HEK293 (cell line): ENCODE measurements around the gene RASSF1.

ENCODE experiments used
- FEZF1 ChIP-seq: fragments of 450-650 bp; formaldehyde crosslinking; IDR thresholded peaks from 2 replicates; pipeline ENCODE4 v1.5.1; 2016; ENCODE audit warnings: missing biosample characterization, missing genetic modification characterization
- GFI1B ChIP-seq: fragments of 450-650 bp; formaldehyde crosslinking; IDR thresholded peaks from 2 replicates; pipeline ENCODE4 v1.5.1; 2016; ENCODE audit warnings: missing biosample characterization, missing genetic modification characterization
- GLI2 ChIP-seq: fragments of 450-650 bp; formaldehyde crosslinking; IDR thresholded peaks from 2 replicates; pipeline ENCODE4; 2017; ENCODE audit warnings: missing biosample characterization, missing genetic modification characterization, low read depth, borderline replicate concordance
- MEIS1 ChIP-seq: sonication (generic); formaldehyde crosslinking; IDR thresholded peaks from 2 replicates; pipeline ENCODE4 v1.8.1; 2022; ENCODE audit warnings: missing genetic modification reagents, mild to moderate bottlenecking, borderline replicate concordance
- PRDM1 ChIP-seq: fragments of 450-650 bp; formaldehyde crosslinking; IDR thresholded peaks from 2 replicates; pipeline ENCODE4; 2016; ENCODE audit warnings: missing biosample characterization, missing genetic modification characterization
- REPIN1 ChIP-seq: fragments of 450-650 bp; formaldehyde crosslinking; IDR thresholded peaks from 2 replicates; pipeline ENCODE4 v1.5.1; 2017; ENCODE audit warnings: missing biosample characterization, missing genetic modification characterization, low read depth
- SP3 ChIP-seq: fragments of 450-650 bp; formaldehyde crosslinking; IDR thresholded peaks from 2 replicates; pipeline ENCODE4 v1.5.1; 2016; ENCODE audit warnings: missing biosample characterization, missing genetic modification characterization
- YY2 ChIP-seq: fragments of 450-650 bp; formaldehyde crosslinking; IDR thresholded peaks from 2 replicates; pipeline ENCODE4 v1.5.1; 2016; ENCODE audit warnings: missing biosample characterization, missing genetic modification characterization
- ZFP3 ChIP-seq: fragments of 450-650 bp; formaldehyde crosslinking; IDR thresholded peaks from 2 replicates; pipeline ENCODE4 v1.5.1; 2016; ENCODE audit warnings: low read depth, missing biosample characterization, missing genetic modification characterization
- ZNF169 ChIP-seq: fragments of 450-650 bp; formaldehyde crosslinking; IDR thresholded peaks from 2 replicates; pipeline ENCODE4 v1.5.1; 2016; ENCODE audit warnings: missing biosample characterization, missing genetic modification characterization
- ZNF175 ChIP-seq: fragments of 450-650 bp; formaldehyde crosslinking; IDR thresholded peaks from 2 replicates; pipeline ENCODE4 v1.5.1; 2016; ENCODE audit warnings: missing biosample characterization, missing genetic modification characterization
- ZNF202 ChIP-seq: fragments of 450-650 bp; formaldehyde crosslinking; IDR thresholded peaks from 2 replicates; pipeline ENCODE4 v1.5.1; 2016; ENCODE audit warnings: missing biosample characterization, missing genetic modification characterization, borderline replicate concordance
- ZNF266 ChIP-seq: fragments of 450-650 bp; formaldehyde crosslinking; IDR thresholded peaks from 2 replicates; pipeline ENCODE4 v1.5.1; 2016; ENCODE audit warnings: missing biosample characterization, missing genetic modification characterization, low read depth
- ZNF366 ChIP-seq: fragments of 450-650 bp; formaldehyde crosslinking; conservative IDR thresholded peaks from 2 replicates; pipeline ENCODE4 v1.5.1; 2016; ENCODE audit warnings: missing biosample characterization, missing genetic modification characterization
- ZNF48 ChIP-seq: fragments of 450-650 bp; formaldehyde crosslinking; IDR thresholded peaks from 2 replicates; pipeline ENCODE4 v1.5.1; 2016; ENCODE audit warnings: missing biosample characterization, missing genetic modification characterization
- ZNF529 ChIP-seq: fragments of 450-650 bp; formaldehyde crosslinking; IDR thresholded peaks from 2 replicates; pipeline ENCODE4 v1.5.1; 2017; ENCODE audit warnings: missing genetic modification characterization, missing biosample characterization; ENCODE audit not compliant: insufficient replicate concordance
- ZNF555 ChIP-seq: fragments of 450-650 bp; formaldehyde crosslinking; conservative IDR thresholded peaks from 2 replicates; pipeline ENCODE4 v1.5.1; 2017; ENCODE audit warnings: missing biosample characterization, mild to moderate bottlenecking, missing genetic modification characterization, inconsistent platforms
- ZNF571 ChIP-seq: fragments of 450-650 bp; formaldehyde crosslinking; IDR thresholded peaks from 2 replicates; pipeline ENCODE4 v1.5.0; 2017; ENCODE audit warnings: missing biosample characterization, missing genetic modification characterization
- ZNF621 ChIP-seq: fragments of 450-650 bp; formaldehyde crosslinking; IDR thresholded peaks from 2 replicates; pipeline ENCODE4 v1.5.1; 2017; ENCODE audit warnings: missing biosample characterization, missing genetic modification characterization
- ZNF658 ChIP-seq: fragments of 450-650 bp; formaldehyde crosslinking; IDR thresholded peaks from 2 replicates; pipeline ENCODE4; 2016; ENCODE audit warnings: missing biosample characterization, missing genetic modification characterization
- ZNF670 ChIP-seq: fragments of 450-650 bp; formaldehyde crosslinking; IDR thresholded peaks from 2 replicates; pipeline ENCODE4 v1.5.1; 2016; ENCODE audit warnings: missing biosample characterization, missing genetic modification characterization, low read depth
- ZNF768 ChIP-seq: fragments of 450-650 bp; formaldehyde crosslinking; IDR thresholded peaks from 2 replicates; pipeline ENCODE4 v1.5.1; 2018; ENCODE audit warnings: missing biosample characterization, mild to moderate bottlenecking, missing genetic modification characterization
- ZNF785 ChIP-seq: fragments of 450-650 bp; formaldehyde crosslinking; IDR thresholded peaks from 2 replicates; pipeline ENCODE4 v1.5.1; 2016; ENCODE audit warnings: missing biosample characterization, missing genetic modification characterization
- ZSCAN16 ChIP-seq: fragments of 450-650 bp; formaldehyde crosslinking; IDR thresholded peaks from 2 replicates; pipeline ENCODE4 v1.5.1; 2016; ENCODE audit warnings: missing biosample characterization, missing genetic modification characterization
- ZSCAN23 ChIP-seq: fragments of 450-650 bp; formaldehyde crosslinking; IDR thresholded peaks from 2 replicates; pipeline ENCODE4 v1.5.1; 2016; ENCODE audit warnings: missing biosample characterization, missing genetic modification characterization
- TF ChIP-seq, protein P1 (sequence below): fragments of 450-650 bp; formaldehyde crosslinking; IDR thresholded peaks from 2 replicates; pipeline ENCODE4 v1.5.1; 2017; ENCODE audit warnings: missing biosample characterization, missing genetic modification characterization
- TF ChIP-seq, protein P2 (sequence below): fragments of 450-650 bp; formaldehyde crosslinking; IDR thresholded peaks from 2 replicates; pipeline ENCODE4 v1.5.1; 2016; ENCODE audit warnings: missing biosample characterization, missing genetic modification characterization
- TF ChIP-seq, protein P3 (sequence below): fragments of 450-650 bp; formaldehyde crosslinking; IDR thresholded peaks from 2 replicates; pipeline ENCODE4 v1.5.1; 2016; ENCODE audit warnings: missing biosample characterization, missing genetic modification characterization
- TF ChIP-seq, protein P4 (sequence below): sonication (generic); formaldehyde crosslinking; IDR thresholded peaks from 2 replicates; pipeline ENCODE4 v1.8.1; 2022; ENCODE audit warnings: mild to moderate bottlenecking, moderate library complexity, missing genetic modification reagents
- TF ChIP-seq, protein P5 (sequence below): IDR thresholded peaks from 2 replicates; pipeline ENCODE4 v1.6.1; 2011; ENCODE audit warnings: mild to moderate bottlenecking, low read depth, low read length, borderline replicate concordance
- TF ChIP-seq, protein P6 (sequence below): fragments of 450-650 bp; formaldehyde crosslinking; IDR thresholded peaks from 2 replicates; pipeline ENCODE4 v1.5.1; 2017; ENCODE audit warnings: missing biosample characterization, missing genetic modification characterization

Gene RASSF1

DNA sequence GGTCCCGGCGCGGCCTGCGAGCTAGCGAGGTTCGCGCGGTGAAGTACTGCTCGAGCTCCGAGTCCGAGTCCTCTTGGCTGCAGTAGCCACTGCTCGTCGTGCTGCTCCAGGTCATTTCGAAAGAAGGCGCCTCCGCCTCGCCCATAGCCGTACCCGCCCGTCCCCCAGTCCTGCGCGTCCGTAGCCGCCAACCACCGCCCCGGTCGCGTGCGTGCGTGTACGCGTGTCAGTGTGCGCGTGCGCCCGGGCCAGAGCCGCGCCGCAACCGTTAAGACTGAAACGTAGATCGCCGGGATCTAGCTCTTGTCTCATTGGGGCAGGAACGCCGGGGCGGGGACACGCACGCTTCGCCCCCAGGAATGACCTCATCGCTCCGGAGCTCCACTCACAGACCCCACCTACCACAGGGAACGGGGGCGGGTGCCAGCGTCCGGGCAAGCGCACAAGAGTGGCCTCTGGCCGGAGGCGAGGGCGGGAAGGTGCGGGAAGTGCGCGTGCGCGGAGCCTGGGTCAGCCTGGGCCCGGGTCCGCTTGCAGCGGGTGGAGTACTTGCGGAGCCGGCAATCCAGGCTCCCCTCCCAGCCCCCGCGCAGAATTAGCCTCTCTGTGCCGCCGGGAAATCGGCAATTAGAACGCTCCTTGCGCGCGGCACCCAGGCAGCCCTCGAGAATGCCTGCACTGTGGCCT, 3.3 kb downstream of the RASSF1 start (continued):
- TF ChIP-seq, protein P1, sequence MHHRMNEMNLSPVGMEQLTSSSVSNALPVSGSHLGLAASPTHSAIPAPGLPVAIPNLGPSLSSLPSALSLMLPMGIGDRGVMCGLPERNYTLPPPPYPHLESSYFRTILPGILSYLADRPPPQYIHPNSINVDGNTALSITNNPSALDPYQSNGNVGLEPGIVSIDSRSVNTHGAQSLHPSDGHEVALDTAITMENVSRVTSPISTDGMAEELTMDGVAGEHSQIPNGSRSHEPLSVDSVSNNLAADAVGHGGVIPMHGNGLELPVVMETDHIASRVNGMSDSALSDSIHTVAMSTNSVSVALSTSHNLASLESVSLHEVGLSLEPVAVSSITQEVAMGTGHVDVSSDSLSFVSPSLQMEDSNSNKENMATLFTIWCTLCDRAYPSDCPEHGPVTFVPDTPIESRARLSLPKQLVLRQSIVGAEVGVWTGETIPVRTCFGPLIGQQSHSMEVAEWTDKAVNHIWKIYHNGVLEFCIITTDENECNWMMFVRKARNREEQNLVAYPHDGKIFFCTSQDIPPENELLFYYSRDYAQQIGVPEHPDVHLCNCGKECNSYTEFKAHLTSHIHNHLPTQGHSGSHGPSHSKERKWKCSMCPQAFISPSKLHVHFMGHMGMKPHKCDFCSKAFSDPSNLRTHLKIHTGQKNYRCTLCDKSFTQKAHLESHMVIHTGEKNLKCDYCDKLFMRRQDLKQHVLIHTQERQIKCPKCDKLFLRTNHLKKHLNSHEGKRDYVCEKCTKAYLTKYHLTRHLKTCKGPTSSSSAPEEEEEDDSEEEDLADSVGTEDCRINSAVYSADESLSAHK (tag by site-specific recombination): no peak; the same call in 1 of the 2 replicates
- no peak for TF ChIP-seq MEIS1 (CRISPR knock-in tag)
- no peak for TF ChIP-seq ZNF621 (tag by site-specific recombination)
- no peak for TF ChIP-seq ZNF169 (tag by site-specific recombination)
- TF ChIP-seq ZFP3 (tag by site-specific recombination): no peak
- no peak for TF ChIP-seq ZSCAN16 (tag by site-specific recombination)
- TF ChIP-seq ZNF768: no peak
- no peak for TF ChIP-seq ZNF266
- TF ChIP-seq ZNF366 (tag by site-specific recombination): no peak
- TF ChIP-seq PRDM1 (tag by site-specific recombination): no peak
- no peak for TF ChIP-seq GFI1B (tag by site-specific recombination)
- no peak for TF ChIP-seq ZNF202 (tag by site-specific recombination)
- TF ChIP-seq, protein P2, sequence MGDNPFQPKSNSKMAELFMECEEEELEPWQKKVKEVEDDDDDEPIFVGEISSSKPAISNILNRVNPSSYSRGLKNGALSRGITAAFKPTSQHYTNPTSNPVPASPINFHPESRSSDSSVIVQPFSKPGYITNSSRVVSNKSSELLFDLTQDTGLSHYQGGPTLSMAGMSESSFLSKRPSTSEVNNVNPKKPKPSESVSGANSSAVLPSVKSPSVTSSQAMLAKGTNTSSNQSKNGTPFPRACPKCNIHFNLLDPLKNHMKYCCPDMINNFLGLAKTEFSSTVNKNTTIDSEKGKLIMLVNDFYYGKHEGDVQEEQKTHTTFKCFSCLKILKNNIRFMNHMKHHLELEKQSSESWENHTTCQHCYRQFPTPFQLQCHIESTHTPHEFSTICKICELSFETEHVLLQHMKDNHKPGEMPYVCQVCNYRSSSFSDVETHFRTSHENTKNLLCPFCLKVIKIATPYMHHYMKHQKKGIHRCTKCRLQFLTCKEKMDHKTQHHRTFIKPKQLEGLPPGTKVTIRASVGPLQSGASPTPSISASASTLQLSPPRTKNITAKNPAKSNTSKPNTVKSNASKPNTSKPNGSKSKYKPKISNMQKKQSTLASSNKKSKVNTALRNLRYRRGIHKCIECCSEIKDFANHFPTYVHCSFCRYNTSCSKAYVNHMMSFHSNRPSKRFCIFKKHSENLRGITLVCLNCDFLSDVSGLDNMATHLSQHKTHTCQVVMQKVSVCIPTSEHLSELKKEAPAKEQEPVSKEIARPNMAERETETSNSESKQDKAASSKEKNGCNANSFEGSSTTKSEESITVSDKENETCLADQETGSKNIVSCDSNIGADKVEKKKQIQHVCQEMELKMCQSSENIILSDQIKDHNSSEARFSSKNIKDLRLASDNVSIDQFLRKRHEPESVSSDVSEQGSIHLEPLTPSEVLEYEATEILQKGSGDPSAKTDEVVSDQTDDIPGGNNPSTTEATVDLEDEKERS: no peak
- no peak for TF ChIP-seq ZNF658 (tag by site-specific recombination)
- no peak for TF ChIP-seq ZNF670 (tag by site-specific recombination)
- no peak for TF ChIP-seq ZNF555 (tag by site-specific recombination)
- 0 out of 2 replicates have a peak, but pooled peaks have one; percentile 44 for TF ChIP-seq ZNF785 (tag by site-specific recombination)
- no peak for TF ChIP-seq ZNF175
- TF ChIP-seq ZNF529 (tag by site-specific recombination): no peak
- no peak for TF ChIP-seq ZSCAN23 (tag by site-specific recombination)
- TF ChIP-seq, protein P3, sequence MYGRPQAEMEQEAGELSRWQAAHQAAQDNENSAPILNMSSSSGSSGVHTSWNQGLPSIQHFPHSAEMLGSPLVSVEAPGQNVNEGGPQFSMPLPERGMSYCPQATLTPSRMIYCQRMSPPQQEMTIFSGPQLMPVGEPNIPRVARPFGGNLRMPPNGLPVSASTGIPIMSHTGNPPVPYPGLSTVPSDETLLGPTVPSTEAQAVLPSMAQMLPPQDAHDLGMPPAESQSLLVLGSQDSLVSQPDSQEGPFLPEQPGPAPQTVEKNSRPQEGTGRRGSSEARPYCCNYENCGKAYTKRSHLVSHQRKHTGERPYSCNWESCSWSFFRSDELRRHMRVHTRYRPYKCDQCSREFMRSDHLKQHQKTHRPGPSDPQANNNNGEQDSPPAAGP (tag by site-specific recombination): peak; percentile 62
- TF ChIP-seq, protein P4, sequence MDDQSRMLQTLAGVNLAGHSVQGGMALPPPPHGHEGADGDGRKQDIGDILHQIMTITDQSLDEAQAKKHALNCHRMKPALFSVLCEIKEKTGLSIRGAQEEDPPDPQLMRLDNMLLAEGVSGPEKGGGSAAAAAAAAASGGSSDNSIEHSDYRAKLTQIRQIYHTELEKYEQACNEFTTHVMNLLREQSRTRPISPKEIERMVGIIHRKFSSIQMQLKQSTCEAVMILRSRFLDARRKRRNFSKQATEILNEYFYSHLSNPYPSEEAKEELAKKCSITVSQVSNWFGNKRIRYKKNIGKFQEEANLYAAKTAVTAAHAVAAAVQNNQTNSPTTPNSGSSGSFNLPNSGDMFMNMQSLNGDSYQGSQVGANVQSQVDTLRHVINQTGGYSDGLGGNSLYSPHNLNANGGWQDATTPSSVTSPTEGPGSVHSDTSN: no peak
- TF ChIP-seq, protein P5, sequence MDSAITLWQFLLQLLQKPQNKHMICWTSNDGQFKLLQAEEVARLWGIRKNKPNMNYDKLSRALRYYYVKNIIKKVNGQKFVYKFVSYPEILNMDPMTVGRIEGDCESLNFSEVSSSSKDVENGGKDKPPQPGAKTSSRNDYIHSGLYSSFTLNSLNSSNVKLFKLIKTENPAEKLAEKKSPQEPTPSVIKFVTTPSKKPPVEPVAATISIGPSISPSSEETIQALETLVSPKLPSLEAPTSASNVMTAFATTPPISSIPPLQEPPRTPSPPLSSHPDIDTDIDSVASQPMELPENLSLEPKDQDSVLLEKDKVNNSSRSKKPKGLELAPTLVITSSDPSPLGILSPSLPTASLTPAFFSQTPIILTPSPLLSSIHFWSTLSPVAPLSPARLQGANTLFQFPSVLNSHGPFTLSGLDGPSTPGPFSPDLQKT: no peak
- no peak for TF ChIP-seq FEZF1 (tag by site-specific recombination)
- TF ChIP-seq, protein P6, sequence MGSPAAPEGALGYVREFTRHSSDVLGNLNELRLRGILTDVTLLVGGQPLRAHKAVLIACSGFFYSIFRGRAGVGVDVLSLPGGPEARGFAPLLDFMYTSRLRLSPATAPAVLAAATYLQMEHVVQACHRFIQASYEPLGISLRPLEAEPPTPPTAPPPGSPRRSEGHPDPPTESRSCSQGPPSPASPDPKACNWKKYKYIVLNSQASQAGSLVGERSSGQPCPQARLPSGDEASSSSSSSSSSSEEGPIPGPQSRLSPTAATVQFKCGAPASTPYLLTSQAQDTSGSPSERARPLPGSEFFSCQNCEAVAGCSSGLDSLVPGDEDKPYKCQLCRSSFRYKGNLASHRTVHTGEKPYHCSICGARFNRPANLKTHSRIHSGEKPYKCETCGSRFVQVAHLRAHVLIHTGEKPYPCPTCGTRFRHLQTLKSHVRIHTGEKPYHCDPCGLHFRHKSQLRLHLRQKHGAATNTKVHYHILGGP (tag by site-specific recombination): no peak
- TF ChIP-seq REPIN1 (tag by site-specific recombination): no peak; the same call in 1 of the 2 replicates
- peak; percentile 78 for TF ChIP-seq SP3 (tag by site-specific recombination)
- TF ChIP-seq ZNF48 (tag by site-specific recombination): no peak
- TF ChIP-seq YY2 (tag by site-specific recombination): no peak
- no peak for TF ChIP-seq ZNF571 (tag by site-specific recombination)
- TF ChIP-seq GLI2: no peak
